Astrocyte (in vitro differentiated cells and primary cell): ENCODE measurements around the gene TIMM44.

ENCODE experiments used
- EZH2 ChIP-seq: IDR thresholded peaks from 2 replicates; pipeline ENCODE4 v1.6.1; 2012; ENCODE audit warnings: mild to moderate bottlenecking, low read length, inconsistent platforms; ENCODE audit not compliant: insufficient read depth
- TF ChIP-seq, protein P1 (sequence below): IDR thresholded peaks from 2 replicates; pipeline ENCODE4 v1.5.1; 2011; ENCODE audit warnings: low read depth, mild to moderate bottlenecking, inconsistent platforms, low read length, moderate library complexity; ENCODE audit not compliant: insufficient read depth

DNA sequence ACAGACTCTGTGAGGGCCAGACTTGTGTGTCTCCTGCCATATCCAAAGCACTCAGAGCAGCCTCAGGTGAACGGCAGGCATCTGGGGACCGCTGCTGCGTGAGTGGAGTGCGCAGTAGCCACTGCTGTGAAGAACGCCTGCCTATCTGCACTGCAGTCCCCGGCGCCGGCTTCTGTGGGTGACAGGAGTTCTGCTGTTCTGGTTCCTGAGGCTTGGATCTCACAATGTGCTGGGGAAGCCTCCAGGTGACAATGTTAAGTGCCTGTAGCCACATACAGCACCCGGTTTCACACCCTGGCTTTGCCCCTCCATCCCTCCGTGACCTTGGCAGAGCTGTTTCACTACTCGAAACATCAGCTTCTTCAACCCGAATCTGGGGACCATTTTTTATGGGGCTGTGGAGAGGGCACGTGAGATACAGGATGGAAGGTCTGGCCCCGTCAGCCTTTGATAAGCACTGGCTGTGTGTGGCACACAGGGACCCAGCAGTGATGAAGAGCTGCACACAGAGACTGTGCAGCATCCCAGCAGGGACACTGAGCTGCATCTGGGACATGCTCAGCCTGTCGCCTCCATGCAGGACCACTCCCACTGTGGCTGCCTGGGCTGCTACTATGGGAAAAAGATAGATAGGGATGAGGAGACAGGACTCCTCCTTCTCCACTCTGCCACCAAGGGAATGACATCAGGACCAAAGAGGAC lies 33.7 kb upstream of the TIMM44 start:
- TF ChIP-seq, protein P1, sequence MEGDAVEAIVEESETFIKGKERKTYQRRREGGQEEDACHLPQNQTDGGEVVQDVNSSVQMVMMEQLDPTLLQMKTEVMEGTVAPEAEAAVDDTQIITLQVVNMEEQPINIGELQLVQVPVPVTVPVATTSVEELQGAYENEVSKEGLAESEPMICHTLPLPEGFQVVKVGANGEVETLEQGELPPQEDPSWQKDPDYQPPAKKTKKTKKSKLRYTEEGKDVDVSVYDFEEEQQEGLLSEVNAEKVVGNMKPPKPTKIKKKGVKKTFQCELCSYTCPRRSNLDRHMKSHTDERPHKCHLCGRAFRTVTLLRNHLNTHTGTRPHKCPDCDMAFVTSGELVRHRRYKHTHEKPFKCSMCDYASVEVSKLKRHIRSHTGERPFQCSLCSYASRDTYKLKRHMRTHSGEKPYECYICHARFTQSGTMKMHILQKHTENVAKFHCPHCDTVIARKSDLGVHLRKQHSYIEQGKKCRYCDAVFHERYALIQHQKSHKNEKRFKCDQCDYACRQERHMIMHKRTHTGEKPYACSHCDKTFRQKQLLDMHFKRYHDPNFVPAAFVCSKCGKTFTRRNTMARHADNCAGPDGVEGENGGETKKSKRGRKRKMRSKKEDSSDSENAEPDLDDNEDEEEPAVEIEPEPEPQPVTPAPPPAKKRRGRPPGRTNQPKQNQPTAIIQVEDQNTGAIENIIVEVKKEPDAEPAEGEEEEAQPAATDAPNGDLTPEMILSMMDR = no peak
- TF ChIP-seq EZH2 = no peak
